NCI-H187 treated with DMSO at 0.1 percent for 48 hours (cell line): Measurements from ENCODE around the gene ABLIM3.
"Not testable (repeated sequence)": the region's sequence is repeated elsewhere in the genome, so short reads cannot be mapped to it uniquely, and the experiment has no call there.

ENCODE experiments used
- DNase-seq: peaks from one replicate; lab custom pipeline; 2025; lab: John Stamatoyannopoulos, UW

ABLIM3 gene

GRCh38 chr5:149257889-149258705 is 116.8 kb downstream of the ABLIM3 start:
- no peak for DNase-seq

DNA sequence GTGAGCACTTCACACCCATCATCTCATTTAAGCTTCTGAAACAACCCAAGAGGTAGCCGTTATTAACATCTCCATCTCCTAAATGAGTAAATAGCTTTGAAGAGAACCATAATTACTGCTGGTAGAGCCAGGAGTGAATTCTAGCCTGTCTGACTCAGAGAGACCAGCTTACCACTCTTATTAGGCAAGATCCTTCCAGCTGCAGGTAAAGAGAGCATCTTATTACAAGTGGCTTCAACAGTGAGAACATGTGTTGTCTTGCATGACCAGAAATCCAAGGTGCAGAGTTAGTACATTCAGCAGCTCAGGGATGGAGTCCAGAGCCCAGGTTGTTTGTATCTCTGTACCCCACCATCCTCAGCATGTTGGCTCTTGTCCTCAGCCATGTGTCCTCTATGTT is 119.5 kb downstream of the ABLIM3 start:
- peak; percentile 22 for DNase-seq

GRCh38 chr5:149261246-149261645 is 120.0 kb downstream of the ABLIM3 start:
- no peak for DNase-seq

DNA sequence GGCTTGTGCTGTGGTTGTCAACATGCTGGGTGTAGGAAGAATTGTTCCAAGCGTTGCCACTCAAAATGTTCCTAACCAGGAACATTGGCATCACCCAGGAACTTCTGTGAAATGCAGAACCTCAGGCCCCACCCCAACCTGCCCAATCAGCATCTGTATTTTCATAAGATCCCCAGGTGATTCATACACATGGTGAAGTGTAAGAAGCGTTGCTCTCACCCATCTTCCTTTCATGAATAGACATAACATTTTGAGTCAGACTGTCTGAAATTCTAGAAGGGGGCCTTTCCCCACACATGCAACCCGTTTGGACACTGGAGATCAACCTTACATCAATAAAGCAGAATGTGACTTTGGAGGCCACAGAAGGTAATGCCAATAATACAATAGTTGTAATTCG is 121.0 kb downstream of the ABLIM3 start:
- no peak for DNase-seq

GRCh38 chr5:149264439-149265067 is 123.3 kb downstream of the ABLIM3 start:
- DNase-seq: peak; percentile 36

DNA sequence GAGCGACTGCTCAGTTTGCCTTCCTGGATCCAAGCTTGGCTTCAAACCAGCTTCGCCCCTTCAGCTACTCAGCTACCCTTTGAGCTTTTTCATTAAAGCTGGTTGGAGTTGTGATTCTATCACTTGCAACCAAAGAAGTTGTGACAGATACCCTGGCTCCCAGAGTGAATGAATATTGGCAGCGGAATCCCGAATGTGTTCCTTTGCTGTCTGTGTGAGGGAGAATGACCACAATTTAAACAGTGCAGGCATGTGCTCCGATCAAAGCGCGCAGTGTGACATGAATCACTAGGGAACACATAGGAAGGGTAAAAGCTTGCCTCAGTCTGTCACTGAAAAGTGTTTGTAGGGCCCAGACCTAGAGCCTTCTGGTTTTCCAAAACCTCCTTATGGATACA is 123.8 kb downstream of the ABLIM3 start:
- DNase-seq: no peak

DNA sequence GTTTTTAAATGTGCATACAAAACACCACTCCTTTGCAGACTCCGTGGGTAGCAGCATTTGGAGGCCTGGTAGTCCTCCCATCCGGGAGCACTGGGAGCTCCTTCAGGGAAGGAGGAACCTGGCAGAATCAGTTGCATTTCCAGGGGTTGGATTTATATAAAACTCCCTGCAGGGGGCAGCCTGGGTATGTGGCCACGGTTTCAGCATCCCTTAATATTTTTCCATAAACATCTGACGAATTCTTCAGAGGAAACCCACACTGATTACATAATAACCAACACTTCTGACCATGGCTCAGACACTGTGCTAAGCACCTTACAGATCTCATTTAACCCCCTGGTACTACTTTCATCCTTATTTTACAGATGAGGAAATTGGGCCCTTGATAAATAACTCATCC is 124.3 kb downstream of the ABLIM3 start:
- DNase-seq: no peak

DNA sequence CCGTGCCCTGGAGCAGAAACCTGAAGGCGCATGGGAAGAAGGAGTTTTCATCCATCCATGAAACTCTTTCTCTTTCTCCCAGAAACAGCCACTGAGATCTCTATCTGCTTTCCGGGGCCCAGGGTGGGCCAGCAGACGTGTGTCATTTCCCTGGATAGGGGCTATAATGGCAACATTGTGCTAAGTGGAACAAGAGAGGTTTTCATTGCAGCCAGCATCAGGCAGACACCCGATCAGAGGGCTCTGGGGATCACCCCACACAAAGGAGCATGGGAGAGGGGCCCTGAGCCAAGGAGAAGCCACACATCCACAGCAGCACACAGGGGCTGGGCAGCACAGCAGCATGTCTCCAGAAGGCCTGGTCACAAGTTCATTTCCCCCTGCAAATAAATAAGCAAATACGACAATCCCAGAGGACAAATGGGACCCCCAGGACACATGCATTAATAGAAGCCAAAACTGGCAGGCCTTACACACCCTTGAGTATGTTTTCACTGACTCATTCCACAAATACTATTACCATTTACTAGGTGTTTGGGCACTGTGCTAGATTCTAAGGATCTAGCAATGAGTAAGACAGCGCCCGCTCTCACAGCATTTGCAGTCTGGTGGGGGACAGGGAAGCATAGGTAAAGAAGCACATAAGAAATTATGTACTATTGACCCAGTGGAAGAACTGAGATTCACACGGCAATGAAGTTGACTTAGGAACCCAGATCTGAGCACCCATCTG is 126.1 kb downstream of the ABLIM3 start:
- DNase-seq: no peak

GRCh38 chr5:149268928-149269557 is 127.8 kb downstream of the ABLIM3 start:
- DNase-seq: no peak

GRCh38 chr5:149271195-149271715 is 130.0 kb downstream of the ABLIM3 start:
- no peak for DNase-seq

GRCh38 chr5:149271716-149272563 is 130.6 kb downstream of the ABLIM3 start, which contains the start of gene AFAP1L1:
Gene AFAP1L1, plus strand, starts transcription at chr5:149271859. Its CDS starts 110 bp downstream, at chr5:149271969.
- DNase-seq: no peak

GRCh38 chr5:149272781-149273180 is 131.5 kb downstream of the ABLIM3 start:
- DNase-seq: not testable (repeated sequence)

- no peak for DNase-seq
Measured at GRCh38 chr5:149273237-149273636, 131.9 kb downstream of the ABLIM3 start.

GRCh38 chr5:149273950-149274349 is 132.7 kb downstream of the ABLIM3 start:
- DNase-seq: no peak

DNA sequence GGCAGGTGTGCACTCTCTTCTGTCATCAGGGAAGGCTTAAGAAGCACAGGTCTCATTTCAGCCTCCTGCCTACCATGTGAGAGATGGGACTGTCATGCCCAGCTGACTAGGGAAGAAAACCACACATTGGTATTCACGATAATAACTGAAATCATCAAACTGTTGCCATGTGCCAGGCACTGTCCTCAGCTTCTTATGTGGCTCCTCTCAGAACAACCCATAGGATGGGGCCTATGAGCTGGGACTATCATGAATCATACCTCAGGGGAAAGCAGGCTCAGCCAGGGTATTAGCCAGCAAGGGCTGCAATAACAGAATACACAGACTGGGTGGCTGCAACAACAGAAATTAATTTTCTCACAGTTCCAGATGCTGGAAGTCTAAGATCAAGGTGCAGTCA is 133.6 kb downstream of the ABLIM3 start:
- no peak for DNase-seq

DNA sequence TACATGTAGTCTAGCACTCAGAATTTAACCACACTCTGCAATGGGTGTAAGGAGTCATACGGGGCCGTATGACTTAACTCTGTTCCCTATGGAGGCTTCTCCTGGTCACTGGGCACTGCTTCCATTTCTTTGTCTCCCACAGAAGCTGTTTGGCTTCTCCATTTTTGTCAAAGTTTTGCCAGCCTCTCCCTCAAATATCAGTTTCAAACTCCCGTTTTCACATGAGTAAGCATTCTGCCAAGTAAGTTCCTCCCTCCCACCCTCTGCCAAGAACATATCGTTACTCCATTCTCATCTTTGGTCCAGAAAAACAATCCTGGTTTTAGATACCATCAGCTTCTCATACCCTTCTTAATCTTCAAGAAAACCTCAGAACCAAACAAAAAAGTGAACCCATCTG is 136.5 kb downstream of the ABLIM3 start:
- no peak for DNase-seq

GRCh38 chr5:149278451-149279210 is 137.3 kb downstream of the ABLIM3 start:
- DNase-seq: no peak

GRCh38 chr5:149279661-149280060 is 138.4 kb downstream of the ABLIM3 start:
- no peak for DNase-seq

DNA sequence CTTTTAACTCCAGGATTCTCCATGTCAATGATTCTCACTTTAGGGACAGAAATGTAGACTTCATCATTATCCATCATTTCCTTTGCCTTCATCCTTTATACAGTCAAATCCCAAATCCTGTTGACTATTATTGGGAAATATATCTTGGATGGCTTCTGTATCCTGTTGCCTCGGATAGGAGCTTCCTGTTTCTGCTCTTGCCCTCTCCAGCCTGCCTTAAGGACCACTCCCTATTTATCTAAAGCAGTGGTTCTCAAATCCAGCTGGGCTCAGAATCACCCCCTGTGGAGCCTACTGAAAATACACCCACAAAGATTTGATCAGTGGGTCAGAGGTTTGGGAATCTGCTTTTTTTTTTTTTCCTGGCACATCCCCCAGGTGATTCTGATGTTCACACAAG is 138.8 kb downstream of the ABLIM3 start:
- no peak for DNase-seq

DNA sequence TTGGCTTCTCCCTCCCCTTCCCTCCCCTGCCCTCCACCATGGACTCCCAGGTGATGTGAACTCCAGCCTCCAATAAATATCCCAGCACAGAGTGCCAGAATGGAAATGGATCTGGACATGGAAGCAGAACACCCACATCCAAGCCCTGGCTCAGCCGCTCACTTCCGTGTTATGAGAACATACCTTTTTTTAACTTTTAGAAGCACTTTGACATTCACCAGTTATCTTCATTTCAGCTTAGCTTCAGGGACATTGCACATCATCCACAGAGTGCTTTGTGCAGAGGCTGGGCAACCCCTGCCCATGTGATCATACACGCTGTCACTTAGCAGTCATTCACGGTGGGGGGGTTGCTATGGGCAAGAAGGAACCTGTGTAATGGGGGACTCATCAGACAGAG is 139.5 kb downstream of the ABLIM3 start:
- no peak for DNase-seq
